ENCODE data around the gene GLIS1. TPM values are rescaled to one million over a fixed set of nuclear protein-coding genes. Genes with fewer than 3 reads are reported as not detected.

The GLIS1 gene
- polyA plus RNA-seq, 1 experiment = 1.9 TPM

- DNase-seq (ENCODE audit: low read depth) = no peak
- Histone ChIP-seq H3K4me3 (ENCODE audit: low read depth, low read length) (no peak overlapping the region), H3K36me3 (ENCODE audit: control insufficient read depth, insufficient read depth, low read length) (no peaks in the 10 kb centered on the region), H3K27me3 (ENCODE audit: control insufficient read depth, insufficient read depth, low read length) (no peaks in the 10 kb centered on the region; the same call in 1 of the 2 replicates)
- POLR2A ChIA-PET = no interaction called here
- no peak for TF ChIP-seq CTCF (IDR thresholded peaks at IDR 0.05; ENCODE audit: insufficient read depth, low read depth, low read length)
- CTCF ChIA-PET = no interaction called here
These were observed 230.6 kb downstream of the GLIS1 start for GRCh38 chr1:53508056-53508990.

- no peak for DNase-seq (ENCODE audit: low read depth)
- no peak for TF ChIP-seq CTCF (IDR thresholded peaks at IDR 0.05; ENCODE audit: insufficient read depth, low read depth, low read length)
- H3K4me3 ChIP-seq (ENCODE audit: low read depth, low read length) = no peak overlapping the region
- H3K27me3 ChIP-seq (ENCODE audit: control insufficient read depth, insufficient read depth, low read length) = peaks cover 2% of the 10 kb centered on the region; the same call in 1 of the 2 replicates
- POLR2A ChIA-PET = interaction anchor here (0.6 kb wide), 1 partner anchor 9 kb away, joined by 3 read pairs; no protein-coding TSS in a partner anchor
- CTCF ChIA-PET = no interaction called here
- H3K36me3 ChIP-seq (ENCODE audit: control insufficient read depth, insufficient read depth, low read length) = no peaks in the 10 kb centered on the region
These were observed 231.7 kb downstream of the GLIS1 start for GRCh38 chr1:53507116-53507820.

GRCh38 chr1:53506355-53507050 is 232.5 kb downstream of the GLIS1 start:
- CTCF ChIA-PET = no interaction called here

GRCh38 chr1:53505891-53506290 is 233.1 kb downstream of the GLIS1 start:
- Histone ChIP-seq H3K4me3 (ENCODE audit: low read depth, low read length) (no peak overlapping the region), H3K36me3 (ENCODE audit: control insufficient read depth, insufficient read depth, low read length) (no peaks in the 10 kb centered on the region), H3K27me3 (ENCODE audit: control insufficient read depth, insufficient read depth, low read length) (peaks cover 4% of the 10 kb centered on the region)
- ChIA-PET CTCF (interaction anchor here (1.1 kb wide), 1 partner anchor 10 kb away, joined by 3 read pairs; no protein-coding TSS in a partner anchor), POLR2A (no interaction called here)
- no peak for DNase-seq (ENCODE audit: low read depth)
- TF ChIP-seq CTCF (IDR thresholded peaks at IDR 0.05; ENCODE audit: insufficient read depth, low read depth, low read length) = no peak

More at GRCh38 chr1:53506355-53507050, 232.5 kb downstream of the GLIS1 start:
- no peaks in the 10 kb centered on the region for H3K36me3 ChIP-seq (ENCODE audit: control insufficient read depth, insufficient read depth, low read length)
- POLR2A ChIA-PET = interaction anchor here (0.6 kb wide), 1 partner anchor 9 kb away, joined by 3 read pairs; no protein-coding TSS in a partner anchor
- no peak overlapping the region for H3K4me3 ChIP-seq (ENCODE audit: low read depth, low read length)
- no peak for TF ChIP-seq CTCF (IDR thresholded peaks at IDR 0.05; ENCODE audit: insufficient read depth, low read depth, low read length)
- H3K27me3 ChIP-seq (ENCODE audit: control insufficient read depth, insufficient read depth, low read length) = peaks cover 2% of the 10 kb centered on the region; the same call in 1 of the 2 replicates
- no peak for DNase-seq (ENCODE audit: low read depth)

Measured in BJ (cell line).